Activated naive CD8-positive, alpha-beta T cell treated with anti-CD3 and anti-CD28 coated beads for 36 hours (primary cell): ENCODE data around the gene CABP1. TPM values are rescaled to one million over a fixed set of nuclear protein-coding genes. Genes with fewer than 3 reads are reported as not detected.

Source experiments
- DNase-seq: peaks from one replicate; pipeline ENCODE4 v3.0.0; 2021
- H3K27ac Mint-ChIP-seq: one replicate; pipeline ENCODE4 v1.8.0; 2022; ENCODE audit warnings: mild to moderate bottlenecking, moderate library complexity, mixed read lengths
- H3K27me3 Mint-ChIP-seq: one replicate; pipeline ENCODE4 v1.8.0; 2022; ENCODE audit warnings: mild to moderate bottlenecking, mixed read lengths
- H3K36me3 Mint-ChIP-seq: one replicate; pipeline ENCODE4 v1.8.0; 2021; ENCODE audit warnings: mild to moderate bottlenecking, mixed read lengths
- H3K4me1 Mint-ChIP-seq: one replicate; pipeline ENCODE4 v1.8.0; 2021; ENCODE audit warnings: mixed read lengths
- H3K4me3 Mint-ChIP-seq: one replicate; pipeline ENCODE4 v1.8.0; 2022; ENCODE audit warnings: mild to moderate bottlenecking, moderate library complexity, mixed read lengths
- H3K9me3 Mint-ChIP-seq: one replicate; pipeline ENCODE4 v1.8.0; 2022; ENCODE audit warnings: mixed read lengths
- total RNA-seq, 2 experiments: library from RNA; stranded (reverse); gene quantifications; one replicate each; pipeline ENCODE4 v1.2.3, GENCODE V29; 2021

CABP1 gene
- total RNA-seq, 2 experiments from 2014 or later, result 0.94 to 2.0 TPM

GRCh38 chr12:120670667-120671066, 30.2 kb downstream of the CABP1 start:
- Mint-ChIP-seq H3K4me3 (no peak overlapping the region), H3K4me1 (no peaks in the 10 kb centered on the region), H3K9me3 (no peaks in the 10 kb centered on the region), H3K27ac (no peak overlapping the region), H3K27me3 (no peaks in the 10 kb centered on the region), H3K36me3 (no peaks in the 10 kb centered on the region)
- DNase-seq, result no peak

- no peaks in the 10 kb centered on the region for H3K27me3 Mint-ChIP-seq
- H3K36me3 Mint-ChIP-seq, result no peaks in the 10 kb centered on the region
- H3K27ac Mint-ChIP-seq, result no peak overlapping the region
- peaks cover 13% of the 10 kb centered on the region for H3K4me1 Mint-ChIP-seq
- no peak for DNase-seq
- H3K9me3 Mint-ChIP-seq, result no peaks in the 10 kb centered on the region
- no peak overlapping the region for H3K4me3 Mint-ChIP-seq
Measured at GRCh38 chr12:120674097-120674636, 33.7 kb downstream of the CABP1 start.

GRCh38 chr12:120677765-120678473, 37.5 kb downstream of the CABP1 start:
- Mint-ChIP-seq H3K9me3 (no peaks in the 10 kb centered on the region), H3K4me1 (peaks cover 13% of the 10 kb centered on the region), H3K27me3 (peaks cover 3% of the 10 kb centered on the region), H3K4me3 (no peak overlapping the region), H3K27ac (no peak overlapping the region), H3K36me3 (no peaks in the 10 kb centered on the region)
- peak; percentile 13 for DNase-seq

GRCh38 chr12:120678572-120678971, 38.1 kb downstream of the CABP1 start:
- DNase-seq, result no peak
- Mint-ChIP-seq H3K4me1 (peaks cover 13% of the 10 kb centered on the region), H3K9me3 (no peaks in the 10 kb centered on the region), H3K36me3 (no peaks in the 10 kb centered on the region), H3K27me3 (peaks cover 3% of the 10 kb centered on the region), H3K27ac (no peak overlapping the region), H3K4me3 (no peak overlapping the region)

- no peaks in the 10 kb centered on the region for H3K36me3 Mint-ChIP-seq
- peaks cover 3% of the 10 kb centered on the region for H3K27me3 Mint-ChIP-seq
- H3K4me3 Mint-ChIP-seq, result no peak overlapping the region
- no peak for DNase-seq
- H3K27ac Mint-ChIP-seq, result no peak overlapping the region
- no peaks in the 10 kb centered on the region for H3K9me3 Mint-ChIP-seq
- H3K4me1 Mint-ChIP-seq, result peaks cover 18% of the 10 kb centered on the region
Measured at GRCh38 chr12:120680165-120680738, 39.8 kb downstream of the CABP1 start.

- no peaks in the 10 kb centered on the region for H3K9me3 Mint-ChIP-seq
- no peak overlapping the region for H3K4me3 Mint-ChIP-seq
- peaks cover 3% of the 10 kb centered on the region for H3K27me3 Mint-ChIP-seq
- no peaks in the 10 kb centered on the region for H3K36me3 Mint-ChIP-seq
- H3K27ac Mint-ChIP-seq, result no peak overlapping the region
- no peak for DNase-seq
- peaks cover 18% of the 10 kb centered on the region for H3K4me1 Mint-ChIP-seq
Measured at GRCh38 chr12:120684523-120684932, 44.1 kb downstream of the CABP1 start.

- H3K27me3 Mint-ChIP-seq, result no peaks in the 10 kb centered on the region
- H3K27ac Mint-ChIP-seq, result no peak overlapping the region
- H3K36me3 Mint-ChIP-seq, result no peaks in the 10 kb centered on the region
- peaks cover 25% of the 10 kb centered on the region for H3K4me1 Mint-ChIP-seq
- no peaks in the 10 kb centered on the region for H3K9me3 Mint-ChIP-seq
- DNase-seq, result no peak
- peak overlapping the region; percentile 85 for H3K4me3 Mint-ChIP-seq
Measured at GRCh38 chr12:120685522-120685921, 45.1 kb downstream of the CABP1 start.

GRCh38 chr12:120686151-120686689, 45.8 kb downstream of the CABP1 start:
- Mint-ChIP-seq H3K4me1 (peaks cover 32% of the 10 kb centered on the region), H3K4me3 (peak overlapping the region; percentile 85), H3K9me3 (no peaks in the 10 kb centered on the region), H3K27ac (peak overlapping the region; percentile 90), H3K27me3 (no peaks in the 10 kb centered on the region), H3K36me3 (no peaks in the 10 kb centered on the region)
- peak; percentile 97 for DNase-seq

- H3K27ac Mint-ChIP-seq, result peak within 1 kb of the TSS; percentile 90
- peak; percentile 100 for DNase-seq
- H3K4me3 Mint-ChIP-seq, result peak within 1 kb of the TSS; percentile 91
- peaks cover 37% of the 10 kb centered on the region for H3K4me1 Mint-ChIP-seq
- no peaks in the 10 kb centered on the region for H3K9me3 Mint-ChIP-seq
- H3K36me3 Mint-ChIP-seq, result no peaks in the 10 kb centered on the region
- no peaks in the 10 kb centered on the region for H3K27me3 Mint-ChIP-seq
Measured at GRCh38 chr12:120686690-120687577, 46.5 kb downstream of the CABP1 start, which contains the start of gene MLEC. Gene MLEC, plus strand, starts transcription at chr12:120687149. Its CDS starts 148 bp downstream, at chr12:120687297.

- DNase-seq, result peak; percentile 43
- no peaks in the 10 kb centered on the region for H3K27me3 Mint-ChIP-seq
- H3K4me1 Mint-ChIP-seq, result peaks cover 45% of the 10 kb centered on the region
- H3K9me3 Mint-ChIP-seq, result no peaks in the 10 kb centered on the region
- peaks cover 4% of the 10 kb centered on the region for H3K36me3 Mint-ChIP-seq
- peak overlapping the region; percentile 62 for H3K27ac Mint-ChIP-seq
- H3K4me3 Mint-ChIP-seq, result peak overlapping the region; percentile 91
Measured at GRCh38 chr12:120687578-120688289, 47.3 kb downstream of the CABP1 start.

GRCh38 chr12:120688527-120689071, 48.2 kb downstream of the CABP1 start:
- Mint-ChIP-seq H3K27ac (no peak overlapping the region), H3K4me1 (peaks cover 48% of the 10 kb centered on the region), H3K4me3 (peak overlapping the region; percentile 91), H3K27me3 (no peaks in the 10 kb centered on the region), H3K36me3 (peaks cover 5% of the 10 kb centered on the region), H3K9me3 (no peaks in the 10 kb centered on the region)
- DNase-seq, result no peak

- Mint-ChIP-seq H3K36me3 (peaks cover 5% of the 10 kb centered on the region), H3K9me3 (no peaks in the 10 kb centered on the region), H3K4me3 (peak overlapping the region; percentile 91), H3K27ac (no peak overlapping the region), H3K27me3 (no peaks in the 10 kb centered on the region), H3K4me1 (peaks cover 45% of the 10 kb centered on the region)
- DNase-seq, result no peak
Measured at GRCh38 chr12:120689397-120690082, 49.1 kb downstream of the CABP1 start.

- Mint-ChIP-seq H3K9me3 (no peaks in the 10 kb centered on the region), H3K27me3 (no peaks in the 10 kb centered on the region), H3K4me1 (peaks cover 43% of the 10 kb centered on the region), H3K27ac (no peak overlapping the region), H3K36me3 (peaks cover 7% of the 10 kb centered on the region), H3K4me3 (no peak overlapping the region)
- DNase-seq, result no peak
Measured at GRCh38 chr12:120690083-120690450, 49.6 kb downstream of the CABP1 start.
